ENCODE results near the gene RNASE8.

The RNASE8 gene

DNA sequence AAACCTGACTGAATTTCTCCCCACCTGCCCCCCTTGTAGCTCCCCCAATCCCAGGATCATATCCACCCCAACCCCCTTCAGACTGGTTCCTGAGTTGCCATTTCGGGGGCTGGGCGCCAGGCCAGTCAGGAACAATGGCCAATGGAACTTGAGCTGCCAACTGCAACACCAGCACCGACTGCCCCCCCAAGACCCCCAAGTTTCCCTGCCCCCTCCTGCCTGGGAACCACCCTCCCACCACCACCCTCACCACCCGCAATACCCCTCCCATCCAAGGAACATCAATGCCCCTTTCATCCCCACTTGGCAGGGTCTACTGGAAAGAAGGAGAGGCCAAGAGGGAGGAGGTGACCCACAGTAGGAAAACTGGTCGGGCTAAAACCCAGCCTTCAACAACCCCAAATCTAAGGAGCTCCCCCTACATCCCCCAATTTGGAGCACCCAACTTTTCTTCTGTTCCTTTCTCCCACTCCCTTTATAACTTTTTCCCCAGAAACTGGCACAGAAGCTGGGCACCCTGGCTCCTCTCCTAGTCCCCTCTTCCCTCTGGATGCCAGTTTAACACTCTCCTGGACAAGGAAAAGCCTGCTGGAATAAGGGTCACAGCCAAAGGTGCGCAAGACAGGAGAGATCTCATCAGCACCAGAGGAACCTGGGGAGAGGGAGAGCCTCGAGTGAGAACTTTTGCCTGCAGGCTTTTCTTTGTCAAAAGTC lies 31.2 kb upstream of the RNASE8 start:
- ChIA-PET CTCF (interaction anchor here (1.0 to 1.7 kb wide), 3 partner anchors 11 to 77 kb away, joined by 3 to 11 read pairs (median 3); no protein-coding TSS in a partner anchor), POLR2A (interaction anchor here (1.1 kb wide), 1 partner anchor 44 kb away, joined by 3 read pairs; the partner anchor contains the start of gene ARHGEF40)
- no peak for TF ChIP-seq ELF4 (IDR thresholded peaks at IDR 0.05)
- no peak for DNase-seq (ENCODE audit: extremely low spot score)

DNA sequence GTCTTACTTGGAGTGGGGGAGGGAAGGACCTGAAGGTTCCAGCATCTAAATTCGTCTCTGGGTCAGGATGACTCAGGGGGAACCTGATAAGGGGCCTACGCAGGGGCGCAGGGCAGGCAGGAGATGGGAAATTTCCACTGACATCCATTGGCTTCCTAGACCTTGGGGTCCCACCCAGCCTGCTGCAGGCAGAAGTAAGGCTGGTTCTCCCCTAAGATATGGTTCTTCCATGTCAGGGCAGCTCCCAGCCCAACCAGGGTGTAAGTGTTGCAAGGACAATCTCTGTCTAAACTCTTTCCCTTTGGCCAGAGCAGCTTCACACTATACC lies 30.7 kb upstream of the RNASE8 start:
- POLR2A ChIA-PET, result no interaction called here
- CTCF ChIA-PET, result interaction anchor here (1.0 to 1.7 kb wide), 3 partner anchors 12 to 77 kb away, joined by 3 to 11 read pairs (median 3); no protein-coding TSS in a partner anchor
- DNase-seq (ENCODE audit: extremely low spot score), result no peak
- TF ChIP-seq FOXA1 (IDR thresholded peaks at IDR 0.05), result no peak
- no peak for TF ChIP-seq NFRKB (IDR thresholded peaks at IDR 0.05)
- TF ChIP-seq FOXM1 (IDR thresholded peaks at IDR 0.05; ENCODE audit: borderline replicate concordance), result no peak

DNA sequence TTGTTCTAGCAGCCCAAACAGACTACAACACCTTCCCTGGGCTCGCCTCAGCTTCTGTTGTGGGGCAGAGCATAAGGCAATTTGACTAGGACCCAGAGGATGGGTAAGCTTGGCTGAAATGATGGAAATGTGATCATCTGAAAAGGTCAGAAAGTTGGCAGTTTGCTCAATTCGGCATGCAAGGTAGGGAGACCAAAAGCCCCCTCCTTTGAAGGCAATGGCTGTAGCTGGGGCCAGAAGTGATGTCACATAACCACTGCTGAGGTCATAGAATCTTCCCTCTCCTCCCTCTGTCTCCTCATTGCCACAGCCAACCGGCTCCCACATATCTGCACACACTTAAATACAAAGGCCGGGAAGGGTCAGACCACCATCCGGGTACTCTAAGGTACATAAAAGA lies 27.7 kb upstream of the RNASE8 start, which contains the start of gene TPPP2:
TPPP2 (plus strand) TSS at position 301 of the 400 bp plus-strand sequence. CDS start 365 bp downstream, outside the sequence.
- TF ChIP-seq FOXK2 (IDR thresholded peaks at IDR 0.05) (no peak), SP1 (IDR thresholded peaks at IDR 0.05) (no peak), FOXM1 (IDR thresholded peaks at IDR 0.05; ENCODE audit: borderline replicate concordance) (no peak), L3MBTL2 (conservative IDR thresholded peaks at IDR 0.05) (no peak), ZNF384 (IDR thresholded peaks at IDR 0.05) (no peak), NFRKB (IDR thresholded peaks at IDR 0.05) (no peak), HDGF (IDR thresholded peaks at IDR 0.05; ENCODE audit: borderline replicate concordance) (no peak), CTBP1 (IDR thresholded peaks at IDR 0.05; ENCODE audit: borderline replicate concordance) (no peak), BHLHE40 (IDR thresholded peaks at IDR 0.05; ENCODE audit: borderline replicate concordance) (no peak)
- TF ChIP-seq, protein P1, sequence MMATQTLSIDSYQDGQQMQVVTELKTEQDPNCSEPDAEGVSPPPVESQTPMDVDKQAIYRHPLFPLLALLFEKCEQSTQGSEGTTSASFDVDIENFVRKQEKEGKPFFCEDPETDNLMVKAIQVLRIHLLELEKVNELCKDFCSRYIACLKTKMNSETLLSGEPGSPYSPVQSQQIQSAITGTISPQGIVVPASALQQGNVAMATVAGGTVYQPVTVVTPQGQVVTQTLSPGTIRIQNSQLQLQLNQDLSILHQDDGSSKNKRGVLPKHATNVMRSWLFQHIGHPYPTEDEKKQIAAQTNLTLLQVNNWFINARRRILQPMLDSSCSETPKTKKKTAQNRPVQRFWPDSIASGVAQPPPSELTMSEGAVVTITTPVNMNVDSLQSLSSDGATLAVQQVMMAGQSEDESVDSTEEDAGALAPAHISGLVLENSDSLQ (IDR thresholded peaks at IDR 0.05), result no peak
- CTCF ChIA-PET, result no interaction called here
- POLR2A ChIA-PET, result no interaction called here
- DNase-seq (ENCODE audit: extremely low spot score), result no peak

DNA sequence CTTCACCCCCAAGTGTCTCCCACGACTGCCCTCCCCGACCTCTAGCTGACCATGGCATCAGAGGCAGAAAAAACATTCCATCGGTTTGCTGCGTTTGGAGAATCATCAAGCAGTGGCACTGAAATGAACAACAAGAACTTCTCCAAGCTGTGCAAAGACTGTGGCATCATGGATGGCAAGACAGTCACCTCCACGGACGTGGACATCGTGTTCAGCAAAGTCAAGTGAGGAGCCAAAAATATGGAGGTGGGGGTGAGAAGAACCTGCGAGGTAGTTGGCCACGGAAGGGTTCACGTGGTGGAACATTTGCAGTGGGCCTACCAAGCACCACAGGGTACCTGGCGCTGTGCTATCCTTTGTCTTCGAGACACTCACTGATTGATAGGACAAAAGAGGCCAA lies 27.1 kb upstream of the RNASE8 start:
- TF ChIP-seq, protein P1 (IDR thresholded peaks at IDR 0.05), result no peak
- TF ChIP-seq L3MBTL2 (conservative IDR thresholded peaks at IDR 0.05), result no peak
- CTCF ChIA-PET, result no interaction called here
- DNase-seq (ENCODE audit: extremely low spot score), result no peak
- POLR2A ChIA-PET, result no interaction called here

DNA sequence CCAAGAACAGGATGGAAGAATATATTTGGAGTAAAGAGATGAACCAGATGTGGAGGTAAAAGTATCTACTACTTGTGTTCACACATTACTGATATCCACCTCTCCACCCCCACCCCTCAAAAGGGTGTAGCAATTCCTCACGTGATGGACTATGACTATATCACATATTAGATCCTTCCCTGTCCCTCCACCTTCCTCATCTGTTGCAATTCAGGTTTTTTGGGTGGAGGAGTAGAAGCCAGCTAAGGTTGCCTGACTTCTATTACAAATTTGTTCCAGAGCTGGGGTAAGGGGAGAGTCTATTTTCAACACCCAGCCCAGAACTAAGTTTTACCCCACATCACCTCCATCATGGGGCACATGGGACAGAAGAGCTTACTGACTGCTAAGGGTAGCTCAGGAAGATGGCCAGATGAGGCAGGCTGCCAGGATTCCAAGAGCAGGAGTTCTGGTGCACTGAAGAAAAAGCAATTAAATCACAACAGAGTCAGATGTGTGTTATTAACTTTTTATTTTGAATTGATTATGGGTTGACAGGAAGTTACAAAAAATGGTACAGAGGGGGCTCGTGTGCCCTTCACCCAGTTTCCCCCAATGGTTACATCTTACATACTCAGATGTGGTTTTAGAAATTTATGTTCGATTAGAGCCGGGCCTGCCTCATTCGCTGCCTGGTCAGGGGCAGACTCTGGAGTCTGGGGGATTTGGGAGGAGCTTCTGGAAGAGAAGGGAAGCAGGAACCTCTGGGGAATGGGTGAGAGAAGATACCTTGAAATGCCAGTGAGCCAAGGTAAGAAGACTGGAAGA lies 25.1 kb upstream of the RNASE8 start:
- TF ChIP-seq SP1 (IDR thresholded peaks at IDR 0.05), result no peak
- TF ChIP-seq SUZ12 (IDR thresholded peaks at IDR 0.05), result no peak
- TF ChIP-seq L3MBTL2 (conservative IDR thresholded peaks at IDR 0.05), result no peak
- no peak for TF ChIP-seq CTBP1 (IDR thresholded peaks at IDR 0.05; ENCODE audit: borderline replicate concordance)
- no peak for TF ChIP-seq ZNF384 (IDR thresholded peaks at IDR 0.05)
- TF ChIP-seq ELF4 (IDR thresholded peaks at IDR 0.05), result no peak
- TF ChIP-seq FOXK2 (IDR thresholded peaks at IDR 0.05), result no peak
- no peak for TF ChIP-seq FOXM1 (IDR thresholded peaks at IDR 0.05; ENCODE audit: borderline replicate concordance)
- TF ChIP-seq NFRKB (IDR thresholded peaks at IDR 0.05), result no peak
- TF ChIP-seq ARNT (IDR thresholded peaks at IDR 0.05), result no peak
- TF ChIP-seq HDGF (IDR thresholded peaks at IDR 0.05; ENCODE audit: borderline replicate concordance), result no peak
- no peak for TF ChIP-seq FOXA1 (IDR thresholded peaks at IDR 0.05)
- TF ChIP-seq BHLHE40 (IDR thresholded peaks at IDR 0.05; ENCODE audit: borderline replicate concordance), result no peak
- no peak for TF ChIP-seq TARDBP (IDR thresholded peaks at IDR 0.05)
- TF ChIP-seq, protein P1 (IDR thresholded peaks at IDR 0.05), result no peak
- no peak for TF ChIP-seq LEF1 (IDR thresholded peaks at IDR 0.05; ENCODE audit: borderline replicate concordance)
- ChIA-PET POLR2A (interaction anchor here (1.0 kb wide), 2 partner anchors 18 to 62 kb away, joined by 3 to 4 read pairs; no protein-coding TSS in a partner anchor), CTCF (interaction anchor here (0.8 to 6.9 kb wide), 3 partner anchors 18 to 60 kb away, joined by 3 to 42 read pairs (median 3); no protein-coding TSS in a partner anchor)
- DNase-seq (ENCODE audit: extremely low spot score), result no peak

DNA sequence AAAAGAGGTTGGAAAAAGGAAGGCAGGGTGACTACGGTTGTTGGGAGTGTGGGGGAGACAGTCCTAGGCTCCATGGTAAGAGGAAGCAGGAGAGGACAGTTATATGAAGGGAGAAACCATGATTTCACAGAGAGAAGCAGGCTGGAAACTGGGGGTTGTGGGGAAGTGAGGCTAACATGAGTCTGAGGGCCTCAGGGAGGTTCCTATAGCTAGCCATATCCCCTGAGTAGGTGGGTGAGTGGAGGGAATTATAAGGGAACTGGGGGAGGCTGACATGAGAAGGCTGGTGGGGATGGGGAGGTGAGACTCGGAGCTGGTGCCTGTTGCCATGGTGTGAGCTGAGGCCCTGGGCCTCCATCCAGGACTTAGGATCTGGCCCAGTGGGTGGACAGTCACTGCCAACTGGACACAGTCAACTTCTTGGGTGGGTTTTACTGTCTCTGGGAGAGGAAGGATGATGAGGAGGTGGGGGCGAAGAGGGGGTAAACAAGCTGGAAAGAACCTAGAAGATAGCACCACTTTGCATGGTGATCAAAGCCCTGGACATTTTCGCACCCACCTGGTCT lies 24.4 kb upstream of the RNASE8 start:
- DNase-seq (ENCODE audit: extremely low spot score), result no peak
- ChIA-PET CTCF (interaction anchor here (6.9 kb wide), 1 partner anchor 18 kb away, joined by 42 read pairs; no protein-coding TSS in a partner anchor), POLR2A (no interaction called here)
- TF ChIP-seq, protein P1 (IDR thresholded peaks at IDR 0.05), result no peak
- TF ChIP-seq FOXA1 (IDR thresholded peaks at IDR 0.05) (no peak), TARDBP (IDR thresholded peaks at IDR 0.05) (no peak), SUZ12 (IDR thresholded peaks at IDR 0.05) (no peak), LEF1 (IDR thresholded peaks at IDR 0.05; ENCODE audit: borderline replicate concordance) (no peak), HDGF (IDR thresholded peaks at IDR 0.05; ENCODE audit: borderline replicate concordance) (no peak), SP1 (IDR thresholded peaks at IDR 0.05) (no peak), L3MBTL2 (conservative IDR thresholded peaks at IDR 0.05) (no peak), FOXM1 (IDR thresholded peaks at IDR 0.05; ENCODE audit: borderline replicate concordance) (no peak), BHLHE40 (IDR thresholded peaks at IDR 0.05; ENCODE audit: borderline replicate concordance) (no peak), NFRKB (IDR thresholded peaks at IDR 0.05) (no peak), ZNF384 (IDR thresholded peaks at IDR 0.05) (no peak)
